SK-N-MC (cell line): ENCODE measurements around the gene KLF18.

Source experiments
- DNase-seq: peaks from one replicate; pipeline ENCODE4 v3.0.0-alpha.2; 2011; ENCODE audit warnings: low read depth, low spot score
- H3K27ac ChIP-seq: fragments of 200-600 bp; sonication (generic); 2 replicates; pipeline ENCODE4 v1.5.1; 2016; ENCODE audit warnings: mixed run types
- H3K36me3 ChIP-seq: fragments of 200-600 bp; sonication (generic); 2 replicates; pipeline ENCODE4 v1.6.1; 2017; ENCODE audit warnings: antibody characterized with exemption, low read length, mixed read lengths; ENCODE audit not compliant: insufficient read depth
- H3K4me3 ChIP-seq: fragments of 200-600 bp; sonication (generic); 2 replicates; pipeline ENCODE4 v1.5.1; 2016
- H3K9ac ChIP-seq: fragments of 200-600 bp; sonication (generic); 2 replicates; pipeline ENCODE4 v1.8.0; 2017; ENCODE audit warnings: mixed run types, mixed read lengths; ENCODE audit not compliant: insufficient read length
- H3K9me3 ChIP-seq: fragments of 200-600 bp; sonication (generic); 2 replicates; pipeline ENCODE4 v1.6.1; 2017; ENCODE audit warnings: low read depth, mild to moderate bottlenecking, antibody characterized with exemption, low read length, moderate library complexity, mixed read lengths
- EZH2 ChIP-seq: fragments of 200-600 bp; sonication (generic); IDR thresholded peaks from one replicate; pipeline ENCODE4 v1.6.1; 2017; ENCODE audit warnings: antibody characterized with exemption
- FOXP2 ChIP-seq: optimal IDR thresholded peaks from 2 replicates; pipeline ENCODE3; 2011; ENCODE audit warnings: mild to moderate bottlenecking, moderate library complexity; ENCODE audit not compliant: insufficient read depth; ENCODE audit errors: extremely low read length, control extremely low read depth
- POLR2AphosphoS5 ChIP-seq: IDR thresholded peaks from 2 replicates; pipeline ENCODE4 v1.6.1; 2012; ENCODE audit warnings: mild to moderate bottlenecking, low read depth, low read length, borderline replicate concordance

The KLF18 gene

GRCh38 chr1:44100183-44100868 is 41.1 kb downstream of the KLF18 start:
- Histone ChIP-seq H3K9ac (no peak overlapping the region), H3K4me3 (no peak overlapping the region), H3K27ac (no peak overlapping the region), H3K36me3 (no peaks in the 10 kb centered on the region), H3K9me3 (no peaks in the 10 kb centered on the region)
- no peak for DNase-seq
- no peak for TF ChIP-seq POLR2AphosphoS5
- no peak for TF ChIP-seq FOXP2
- TF ChIP-seq EZH2, result no peak

- H3K9ac ChIP-seq, result no peak overlapping the region
- H3K9me3 ChIP-seq, result no peaks in the 10 kb centered on the region
- no peak for DNase-seq
- H3K27ac ChIP-seq, result no peak overlapping the region
- no peak overlapping the region for H3K4me3 ChIP-seq
- no peak for TF ChIP-seq FOXP2
- no peak for TF ChIP-seq POLR2AphosphoS5
- no peak for TF ChIP-seq EZH2
- no peaks in the 10 kb centered on the region for H3K36me3 ChIP-seq
Measured at GRCh38 chr1:44094047-44094446, 47.4 kb downstream of the KLF18 start.

- Histone ChIP-seq H3K36me3 (no peaks in the 10 kb centered on the region), H3K4me3 (no peak overlapping the region), H3K9ac (no peak overlapping the region), H3K9me3 (no peaks in the 10 kb centered on the region), H3K27ac (no peak overlapping the region)
- no peak for TF ChIP-seq EZH2
- DNase-seq, result no peak
Measured at GRCh38 chr1:44090429-44091252, 50.8 kb downstream of the KLF18 start.

GRCh38 chr1:44089371-44090048 is 51.9 kb downstream of the KLF18 start:
- DNase-seq, result no peak
- Histone ChIP-seq H3K36me3 (no peaks in the 10 kb centered on the region), H3K9ac (no peak overlapping the region), H3K9me3 (no peaks in the 10 kb centered on the region), H3K4me3 (no peak overlapping the region), H3K27ac (no peak overlapping the region)
- TF ChIP-seq EZH2 (no peak), FOXP2 (no peak), POLR2AphosphoS5 (no peak)
